Measurements from ENCODE around the gene FNDC3B.

The FNDC3B gene

GRCh38 chr3:172402892-172403643 lies 363.7 kb downstream of the FNDC3B start:
- no peak for DNase-seq (ENCODE audit: low spot score)

- no peak for DNase-seq (ENCODE audit: low spot score)
Measured at GRCh38 chr3:172404237-172404962, 365.0 kb downstream of the FNDC3B start.

DNA sequence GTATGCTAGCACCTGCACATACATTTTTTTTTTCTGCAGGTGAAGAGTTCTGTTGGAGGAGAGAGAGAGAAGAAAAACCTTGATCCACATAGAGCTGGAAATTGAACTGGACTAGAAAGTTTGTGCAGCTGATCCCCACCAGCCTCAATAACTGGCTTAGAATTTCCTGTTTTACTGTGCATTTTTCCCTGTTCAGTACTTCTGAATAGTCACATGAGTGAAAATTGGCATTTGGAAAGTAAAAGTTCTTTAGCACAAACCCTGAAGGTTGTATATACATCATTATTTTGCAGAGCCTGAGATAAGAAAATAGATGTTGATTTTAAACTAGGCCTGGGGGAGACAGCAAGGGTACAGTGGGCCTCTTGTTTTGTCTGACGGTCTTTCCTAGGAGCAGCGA lies 366.5 kb downstream of the FNDC3B start:
- no peak for DNase-seq (ENCODE audit: low spot score)

DNA sequence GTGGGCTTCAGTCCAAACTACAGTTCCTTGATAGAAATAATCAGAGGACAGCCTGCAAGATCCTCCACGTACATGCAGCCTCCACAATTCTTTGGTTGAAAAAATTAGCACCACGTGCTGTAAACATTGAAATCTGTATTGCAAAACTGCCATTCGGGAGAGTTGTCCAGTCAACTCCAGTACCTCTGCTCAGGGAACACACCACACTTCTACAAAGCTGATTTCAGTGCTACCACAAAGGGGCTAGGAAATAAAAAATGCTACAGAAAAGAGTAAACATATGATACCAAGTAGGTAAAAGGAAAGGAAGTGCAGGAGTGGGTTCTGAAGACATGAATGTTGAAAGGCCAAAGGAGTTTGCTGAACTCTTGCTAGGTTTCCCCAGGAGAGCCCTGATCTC lies 368.5 kb downstream of the FNDC3B start:
- DNase-seq (ENCODE audit: low spot score): no peak

DNA sequence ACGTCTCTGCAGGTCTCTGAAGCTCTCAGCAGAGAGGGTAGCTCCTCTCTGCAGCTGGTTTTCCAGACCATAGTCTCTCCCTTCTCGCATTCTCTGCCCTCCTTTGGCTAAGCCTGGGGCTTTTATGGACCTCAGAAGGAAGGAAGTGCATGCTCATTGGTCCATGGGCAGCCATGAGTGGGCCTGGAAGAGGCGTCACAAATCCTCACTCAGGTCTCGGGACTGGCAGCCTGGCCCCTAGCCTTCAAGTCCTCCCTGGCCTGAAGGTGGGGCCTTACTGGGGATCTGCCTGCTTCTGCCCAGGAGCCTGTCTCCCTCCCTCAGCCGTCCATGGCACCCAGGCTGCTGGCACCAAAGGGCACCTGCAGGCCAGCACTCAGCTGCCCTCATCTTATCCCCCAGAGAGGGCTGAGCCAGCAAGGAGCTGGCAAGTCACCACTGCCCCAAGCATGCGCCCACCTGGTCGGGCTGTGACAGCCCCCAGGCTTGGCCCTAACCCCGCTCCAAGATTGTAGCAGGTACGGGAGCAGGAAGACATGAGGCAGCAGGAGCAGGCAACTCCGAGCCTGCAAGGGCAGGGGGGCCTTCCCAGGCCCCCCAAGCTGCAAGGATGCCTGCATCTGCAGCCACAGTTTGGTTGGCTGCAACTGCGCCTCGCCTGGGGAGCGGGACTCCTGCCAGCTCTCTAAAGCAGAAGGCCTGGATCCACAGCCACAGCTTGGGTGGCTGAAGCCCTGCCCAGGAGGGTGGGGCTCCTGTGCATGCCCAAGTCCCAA lies 371.5 kb downstream of the FNDC3B start:
- no peak for DNase-seq (ENCODE audit: low spot score)

DNA sequence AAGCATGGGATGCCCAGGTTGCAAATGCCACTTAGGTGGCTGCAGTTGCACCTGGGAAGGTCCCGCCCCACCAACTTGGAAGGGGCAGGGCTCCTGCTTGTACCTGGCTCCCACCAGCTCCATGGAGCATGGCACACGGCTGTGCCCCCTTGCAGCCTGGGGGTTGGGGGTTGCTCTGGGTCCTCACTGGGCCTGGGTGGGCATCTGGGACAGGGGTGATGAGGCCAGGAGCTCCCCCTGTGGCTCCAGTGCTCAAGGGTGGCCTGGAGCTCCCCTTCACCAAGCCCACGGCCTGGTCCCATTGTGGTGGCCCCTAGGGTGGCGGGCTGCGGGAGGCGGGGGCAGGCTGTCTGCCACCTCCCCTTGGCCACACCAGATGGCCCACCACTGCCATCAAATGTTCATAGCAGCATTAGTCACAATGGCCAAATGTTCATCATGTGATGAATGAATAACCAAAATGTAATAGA lies 372.1 kb downstream of the FNDC3B start:
- no peak for DNase-seq (ENCODE audit: low spot score)

DNA sequence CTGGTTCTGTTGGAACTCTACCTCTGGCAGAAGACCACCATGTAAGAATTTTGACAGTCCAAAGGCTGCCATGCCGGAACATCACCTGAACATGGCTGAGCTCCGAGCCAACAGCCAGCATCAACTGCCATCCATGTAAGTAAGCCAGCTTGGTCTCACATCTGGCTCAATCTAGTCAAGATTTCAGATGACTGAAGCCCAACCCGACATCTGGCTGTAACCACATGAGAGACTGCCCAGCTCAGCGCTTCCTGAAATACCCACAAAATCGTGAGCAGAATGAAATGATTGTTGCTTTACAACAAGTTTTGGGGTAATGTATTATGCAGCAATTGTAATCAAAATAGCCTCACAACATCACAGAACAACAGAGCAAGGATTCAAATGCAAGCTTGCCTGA lies 375.9 kb downstream of the FNDC3B start:
- no peak for DNase-seq (ENCODE audit: low spot score)

- DNase-seq (ENCODE audit: low spot score): no peak
Measured at GRCh38 chr3:172437713-172438112, 398.3 kb downstream of the FNDC3B start.

GRCh38 chr3:172438186-172438585 lies 398.8 kb downstream of the FNDC3B start:
- DNase-seq (ENCODE audit: low spot score): no peak

DNA sequence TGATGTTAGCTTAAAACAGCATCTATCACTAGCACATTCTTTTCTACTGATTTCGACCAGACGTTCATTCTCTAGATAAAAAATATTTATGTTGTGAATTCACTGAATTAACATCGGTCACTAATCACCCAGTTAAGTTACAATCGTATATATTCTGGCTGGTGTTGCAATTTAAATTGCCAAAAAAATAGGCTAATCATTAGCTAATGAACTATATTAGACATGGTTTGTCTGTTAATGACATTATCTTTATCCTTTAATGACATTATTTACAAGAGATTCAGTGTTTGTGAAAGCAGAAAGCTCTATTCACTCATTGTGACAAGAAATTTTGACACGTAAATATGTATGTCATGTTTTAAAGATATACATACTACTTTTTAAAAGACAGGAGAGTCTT lies 402.2 kb downstream of the FNDC3B start:
- DNase-seq (ENCODE audit: low spot score): no peak

DNA sequence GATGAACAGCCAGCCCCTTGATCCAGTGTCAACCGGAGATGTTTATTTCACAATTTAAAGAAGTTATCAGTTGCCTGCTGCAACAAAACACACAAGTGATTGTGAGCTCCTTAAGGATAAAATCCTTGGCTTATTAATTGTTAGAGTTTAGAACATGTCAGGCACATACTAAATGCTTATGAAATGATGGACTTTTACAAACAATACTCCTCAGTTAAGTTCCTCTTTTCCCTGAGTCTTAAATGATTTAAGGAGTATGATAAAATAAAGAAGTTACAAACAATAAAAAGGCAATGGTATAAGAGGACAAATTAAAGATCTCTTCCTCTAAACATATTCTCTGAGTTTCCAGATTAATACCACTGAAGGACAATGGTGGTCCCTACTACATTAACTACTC lies 403.2 kb downstream of the FNDC3B start:
- DNase-seq (ENCODE audit: low spot score): no peak

DNA sequence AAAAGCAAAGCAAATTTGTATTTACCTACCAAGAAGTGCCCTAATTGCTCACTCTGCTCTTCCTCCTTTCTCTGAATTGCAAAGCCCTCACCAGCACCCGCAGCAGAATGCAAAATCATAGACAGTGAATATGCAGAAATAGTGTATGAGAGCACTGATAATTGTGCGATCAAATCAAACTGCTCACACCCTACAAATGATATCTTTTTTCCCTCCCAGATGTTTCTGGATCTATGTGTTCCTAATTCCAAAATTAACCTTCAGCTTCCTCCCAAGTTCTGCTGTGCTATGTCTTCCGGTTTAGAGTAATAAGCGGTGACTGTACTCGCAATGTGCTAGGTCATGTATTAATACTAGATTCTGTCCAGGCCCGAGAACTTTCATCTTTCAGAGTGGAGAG lies 405.4 kb downstream of the FNDC3B start:
- DNase-seq (ENCODE audit: low spot score): no peak

GRCh38 chr3:172446198-172446597 lies 406.8 kb downstream of the FNDC3B start:
- no peak for DNase-seq (ENCODE audit: low spot score)

DNA sequence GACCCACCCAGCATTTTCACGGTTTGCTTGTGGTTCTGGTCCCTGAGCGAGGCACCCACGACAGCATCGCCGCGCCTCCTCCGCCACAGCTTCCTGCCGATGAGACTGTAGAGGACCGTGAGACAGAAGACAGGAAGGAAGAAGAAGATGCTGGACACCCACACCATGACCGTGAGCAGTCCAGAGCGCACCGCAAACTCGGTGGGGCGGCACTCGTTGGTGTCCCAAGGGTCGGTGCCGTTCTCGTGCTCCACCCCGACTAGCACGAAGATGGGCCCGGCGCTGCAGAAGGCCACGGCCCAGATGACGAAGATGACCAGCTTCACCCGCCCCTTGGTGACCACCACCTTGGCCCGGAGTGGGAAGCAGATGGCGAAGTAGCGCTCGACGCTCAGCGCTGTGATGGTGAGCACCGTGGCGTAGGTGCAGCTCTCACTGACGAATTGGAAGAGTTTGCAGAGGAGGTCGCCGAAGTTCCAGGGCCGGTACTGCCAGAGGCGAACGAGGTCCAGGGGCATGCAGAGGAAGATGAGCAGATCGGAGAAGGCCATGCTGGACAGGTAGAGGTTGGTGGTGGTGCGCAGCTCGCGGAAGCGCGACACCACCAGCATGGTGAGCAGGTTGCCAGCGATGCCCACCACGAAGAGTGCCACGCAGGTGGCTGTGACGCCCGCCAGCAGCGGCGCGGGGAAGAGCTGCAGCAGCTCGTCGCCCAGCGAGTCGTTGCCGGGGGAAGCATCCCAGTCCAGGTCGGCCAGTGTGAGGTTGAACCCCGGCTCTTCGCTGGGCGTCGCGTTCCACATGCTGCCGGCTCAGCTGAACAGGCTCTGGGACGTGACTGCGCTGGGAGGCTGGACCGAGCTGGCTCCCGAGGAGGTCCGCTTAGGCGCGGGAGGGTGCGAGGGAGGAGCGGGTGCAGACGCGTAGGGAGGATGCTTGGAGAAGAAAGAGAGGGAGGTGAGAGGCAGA lies 408.5 kb downstream of the FNDC3B start, which contains the start of gene GHSR:
GHSR (minus strand) TSS at position 846 of the 969 bp plus-strand sequence; CDS start at position 803, 43 bp downstream.
- DNase-seq (ENCODE audit: low spot score): peak; percentile 12

DNA sequence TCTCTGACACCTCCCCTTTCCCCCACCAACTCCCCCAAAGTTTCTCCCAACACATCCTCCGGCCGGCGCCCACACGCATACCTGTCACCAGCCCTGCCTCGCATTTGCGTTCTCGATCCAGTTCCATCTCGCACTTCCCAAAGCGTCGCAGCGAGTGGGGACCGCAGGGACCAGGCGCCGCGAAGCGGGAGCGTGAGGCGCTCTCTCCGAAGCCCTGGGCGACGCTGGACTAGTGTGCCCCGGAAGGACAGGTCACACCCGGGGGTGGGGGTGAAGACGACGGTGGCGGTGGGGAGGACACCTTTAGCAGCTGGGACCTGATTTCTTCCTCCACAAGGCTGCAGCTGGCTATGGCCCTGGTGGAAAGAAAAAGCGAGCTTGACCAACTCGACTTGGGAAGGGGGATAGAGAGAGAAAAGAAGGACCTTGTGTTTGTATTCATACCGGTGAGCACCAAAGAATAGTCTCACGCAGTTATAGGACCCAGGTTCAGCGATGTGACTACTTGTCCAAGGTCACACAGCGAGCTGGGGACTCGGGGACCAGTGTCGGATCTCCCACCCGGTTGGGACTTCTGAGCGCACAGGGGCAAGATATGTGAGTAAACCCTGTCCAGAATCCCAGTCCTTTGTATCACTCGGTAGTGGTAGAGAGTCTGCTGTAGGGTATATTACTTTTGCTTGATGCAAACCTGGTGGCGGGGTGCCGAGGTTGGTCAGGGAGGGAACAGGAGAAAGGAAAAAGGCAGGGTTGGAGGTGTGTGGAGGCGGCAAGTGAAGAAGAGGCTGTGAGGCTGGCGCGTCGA lies 409.5 kb downstream of the FNDC3B start:
- no peak for DNase-seq (ENCODE audit: low spot score)

GRCh38 chr3:172449466-172450149 lies 410.2 kb downstream of the FNDC3B start:
- DNase-seq (ENCODE audit: low spot score): peak; percentile 69
